Measurements from ENCODE around the gene BCOR.

Gene BCOR

GRCh38 chrX:40084471-40085101 is 13.2 kb downstream of the BCOR start:
- DNase-seq (ENCODE audit: low spot score): no peak

DNA sequence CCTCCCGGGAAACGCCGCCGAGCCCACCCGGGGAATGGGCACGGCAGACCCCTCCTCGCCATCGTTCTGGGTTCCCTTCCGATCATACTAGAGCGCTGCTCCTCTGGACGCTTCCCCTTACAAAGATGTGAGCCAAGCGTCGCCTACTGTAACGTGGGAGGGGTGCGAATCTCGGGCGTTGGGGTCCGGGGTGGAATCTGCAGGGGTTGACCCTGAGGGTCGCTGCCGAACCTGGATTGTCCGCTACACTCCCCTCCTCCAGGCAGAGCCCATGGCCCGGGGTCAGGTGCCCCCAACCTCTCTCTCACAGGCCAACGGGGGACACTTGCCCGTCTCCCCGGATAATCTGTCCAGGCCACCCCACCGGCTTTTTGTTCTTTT is 13.8 kb downstream of the BCOR start:
- DNase-seq (ENCODE audit: low spot score): no peak

DNA sequence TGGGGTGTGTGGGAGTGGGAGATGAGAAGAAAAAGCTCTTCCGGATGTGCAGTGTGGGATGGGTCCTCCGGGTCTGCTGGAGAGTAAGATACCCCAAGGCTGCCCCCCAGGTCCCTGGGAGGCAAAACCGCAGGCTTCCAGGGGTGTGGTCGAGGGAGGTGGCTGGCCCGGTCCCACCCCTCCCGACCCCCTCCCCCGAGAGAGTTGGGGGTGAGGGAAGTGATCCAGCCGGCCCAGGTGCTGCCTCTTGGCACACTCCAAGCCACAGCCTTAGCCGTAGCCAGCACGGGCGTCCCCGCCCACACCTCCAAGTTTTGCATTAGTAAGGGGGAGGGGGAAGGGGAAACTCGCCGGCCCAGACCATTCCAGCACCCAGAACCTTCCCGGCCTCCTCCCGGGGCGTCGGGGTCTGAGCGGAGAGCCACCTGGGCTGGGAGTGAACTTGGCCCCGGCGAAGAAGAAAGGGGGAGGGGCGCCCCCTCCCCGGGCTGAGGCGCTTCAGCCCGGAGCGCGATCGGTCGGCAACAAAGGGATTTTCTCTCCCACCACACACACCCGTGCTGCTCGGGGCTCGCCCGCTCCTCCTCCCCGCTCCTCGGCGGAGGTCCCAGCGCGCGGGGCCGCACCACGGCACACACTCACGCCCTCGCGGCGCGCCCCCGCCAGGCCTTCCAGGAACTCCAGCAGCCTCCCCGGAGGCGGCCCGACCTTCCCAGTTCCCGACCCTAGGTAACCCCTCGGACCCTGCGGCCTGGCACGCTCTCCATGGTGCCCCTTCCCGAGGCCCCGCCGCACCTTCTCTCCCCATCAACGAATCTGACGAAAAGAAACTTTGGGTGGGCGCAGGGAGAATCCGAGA is 14.4 kb downstream of the BCOR start:
- DNase-seq (ENCODE audit: low spot score): no peak

- no peak for DNase-seq (ENCODE audit: low spot score)
Measured at GRCh38 chrX:40082447-40083119, 15.2 kb downstream of the BCOR start.

- no peak for DNase-seq (ENCODE audit: low spot score)
Measured at GRCh38 chrX:40081679-40082068, 16.1 kb downstream of the BCOR start.

DNA sequence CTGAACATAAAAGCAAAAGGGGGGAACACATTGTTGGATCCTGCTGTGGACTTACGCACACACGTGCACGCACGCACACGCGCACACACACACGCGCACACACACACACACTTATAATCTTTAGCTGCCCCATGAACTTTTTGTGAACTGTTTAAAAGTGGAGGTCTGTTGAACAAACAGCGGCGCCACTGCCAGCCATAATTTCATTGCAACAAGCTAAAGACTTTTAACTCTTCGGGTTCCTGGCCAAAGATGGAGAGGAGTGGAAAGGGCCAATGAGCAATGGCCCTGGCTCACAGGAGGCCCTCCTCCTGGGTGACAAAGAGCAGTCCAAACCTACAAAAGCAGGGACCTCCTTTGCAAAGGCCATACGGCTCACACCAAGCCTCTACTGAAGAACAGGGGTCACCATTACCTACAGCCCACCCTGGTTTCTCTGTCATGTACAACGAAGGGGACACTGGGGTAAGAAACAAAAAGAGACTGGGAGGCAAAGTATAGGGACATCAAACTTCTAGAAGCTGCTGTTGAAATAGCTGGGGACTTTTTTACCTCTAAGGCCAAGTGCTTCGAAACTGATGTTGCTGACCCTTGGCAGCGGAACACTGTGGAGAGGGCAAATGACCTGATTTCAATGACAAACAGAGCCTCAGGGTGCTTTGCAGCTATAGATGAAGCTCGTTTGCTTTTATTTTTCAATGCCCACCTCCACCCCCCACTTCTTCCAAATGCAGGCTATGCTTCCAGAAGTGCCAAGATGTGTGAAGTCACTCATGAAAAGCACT is 16.7 kb downstream of the BCOR start:
- DNase-seq (ENCODE audit: low spot score): no peak

GRCh38 chrX:40079572-40079971 is 18.2 kb downstream of the BCOR start:
- no peak for DNase-seq (ENCODE audit: low spot score)

DNA sequence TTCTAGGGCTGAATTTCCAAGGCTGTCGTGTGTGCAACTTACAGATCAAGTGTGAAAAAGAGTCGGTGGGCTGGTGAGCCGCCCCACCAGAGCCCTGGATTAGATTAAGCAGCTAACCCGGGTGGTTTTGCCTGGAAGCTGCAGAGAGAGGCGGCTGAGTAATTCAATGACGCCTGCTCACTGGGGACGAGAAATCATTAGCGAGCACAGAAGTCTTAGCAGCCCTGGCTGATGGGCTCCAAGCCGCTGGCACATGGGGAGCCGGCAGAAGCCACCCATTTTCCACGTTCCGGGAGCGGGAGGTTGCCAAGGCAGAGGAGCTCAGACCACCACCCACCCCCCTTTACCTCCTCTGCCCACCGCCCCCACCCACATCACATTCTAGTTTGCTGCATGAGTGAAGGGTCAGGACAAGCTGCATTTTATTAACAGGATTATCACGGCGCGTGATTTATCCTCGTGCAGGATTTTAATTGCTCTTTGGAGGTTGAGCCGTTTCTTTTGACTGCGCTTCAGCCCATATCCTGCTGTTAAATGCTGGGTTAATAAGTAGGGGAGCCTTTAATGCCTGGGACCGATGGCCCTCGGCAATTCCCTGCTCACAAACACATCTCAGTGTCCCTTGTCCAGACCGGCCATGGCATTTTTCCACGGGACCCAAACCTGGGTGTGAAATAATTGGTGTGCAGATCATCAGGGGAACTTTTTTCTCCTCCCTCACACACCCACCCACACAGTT is 19.1 kb downstream of the BCOR start:
- DNase-seq (ENCODE audit: low spot score): no peak

GRCh38 chrX:40077906-40078305 is 19.9 kb downstream of the BCOR start:
- DNase-seq (ENCODE audit: low spot score): no peak

GRCh38 chrX:40076750-40077575 is 20.8 kb downstream of the BCOR start:
- DNase-seq (ENCODE audit: low spot score): no peak

GRCh38 chrX:40074959-40075332 is 22.8 kb downstream of the BCOR start:
- DNase-seq (ENCODE audit: low spot score): no peak

GRCh38 chrX:40074080-40074958 is 23.4 kb downstream of the BCOR start:
- DNase-seq (ENCODE audit: low spot score): no peak

GRCh38 chrX:40073439-40074054 is 24.2 kb downstream of the BCOR start:
- no peak for DNase-seq (ENCODE audit: low spot score)

GRCh38 chrX:40072246-40072645 is 25.5 kb downstream of the BCOR start:
- DNase-seq (ENCODE audit: low spot score): no peak

- DNase-seq (ENCODE audit: low spot score): no peak
Measured at GRCh38 chrX:40068048-40068447, 29.7 kb downstream of the BCOR start.

- no peak for DNase-seq (ENCODE audit: low spot score)
Measured at GRCh38 chrX:40066700-40067099, 31.1 kb downstream of the BCOR start.

DNA sequence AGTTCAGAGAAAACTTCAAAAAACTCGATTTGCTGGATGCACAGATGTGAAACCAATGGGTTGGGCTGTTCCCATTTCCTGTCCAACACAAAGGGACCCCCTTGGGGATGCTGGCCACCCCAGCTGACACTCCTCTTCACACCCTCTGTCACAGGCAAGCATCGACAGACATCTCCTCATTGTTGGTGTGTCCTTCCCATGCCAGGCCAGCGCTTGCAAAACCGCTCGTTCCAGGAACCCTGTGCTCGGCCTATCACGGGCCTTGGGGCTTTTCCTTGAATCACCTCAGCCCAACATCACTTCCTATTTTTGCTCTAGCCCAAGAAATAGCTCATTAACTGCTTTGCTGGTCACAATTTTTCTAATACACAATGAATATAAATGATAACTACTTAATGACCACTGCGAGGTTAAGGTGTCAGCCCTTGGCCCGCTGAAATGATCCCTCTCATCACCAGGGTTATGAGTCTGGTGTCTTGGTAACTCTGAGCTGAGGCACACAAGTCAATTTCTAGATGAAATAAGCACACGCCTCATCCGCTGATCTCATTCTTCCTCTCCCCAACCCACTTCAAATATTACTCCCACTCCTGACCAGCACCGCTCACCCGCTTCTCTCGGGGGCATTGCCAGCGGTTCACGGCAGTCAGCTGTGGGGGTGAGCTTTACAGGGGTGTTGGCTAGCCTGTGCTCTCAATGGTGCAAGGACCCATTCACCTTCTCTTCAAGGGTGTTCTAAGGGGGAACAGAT is 32.3 kb downstream of the BCOR start:
- DNase-seq (ENCODE audit: low spot score): no peak

DNA sequence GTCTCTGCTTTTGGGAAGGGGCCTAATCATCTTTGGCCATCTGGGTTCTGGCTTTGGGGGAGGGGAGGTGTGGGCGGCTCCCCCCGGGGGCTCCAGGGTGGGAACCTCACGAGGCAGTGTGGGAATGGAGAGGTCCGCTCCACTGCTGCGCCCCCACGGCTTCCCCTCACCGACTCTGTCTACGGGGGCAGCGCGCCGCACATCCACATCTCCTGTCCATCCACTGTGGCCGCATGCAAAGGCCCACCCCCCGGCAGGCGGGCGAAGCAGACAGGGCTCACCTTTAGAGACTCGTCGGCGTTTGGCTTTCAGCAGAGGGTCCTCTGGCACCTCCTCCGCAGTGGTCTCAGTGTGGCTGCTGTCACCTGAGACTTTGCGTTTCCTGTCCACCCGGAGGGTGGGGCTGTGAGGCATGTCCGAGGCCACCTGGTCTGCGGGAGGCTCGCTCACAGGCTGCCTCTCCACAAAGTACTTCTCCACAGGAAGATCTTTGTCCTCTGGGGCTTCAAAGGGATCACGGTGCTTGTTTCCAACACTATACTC is 33.6 kb downstream of the BCOR start:
- no peak for DNase-seq (ENCODE audit: low spot score)
